Neutrophil (primary cell): Measurements from ENCODE around the gene HTR1D.
A peak's percentile ranks its signal among the peaks of the same experiment; 100 is the strongest.

Experiments used
- H3K27ac ChIP-seq: fragments of 200-600 bp; sonication (generic); 2 replicates; pipeline ENCODE4 v1.5.1; 2016; ENCODE audit warnings: mild to moderate bottlenecking, moderate library complexity
- H3K27me3 ChIP-seq: fragments of 200-600 bp; sonication (generic); 2 replicates; pipeline ENCODE4 v1.6.0; 2016; ENCODE audit warnings: mild to moderate bottlenecking
- H3K36me3 ChIP-seq: fragments of 200-600 bp; sonication (generic); 2 replicates; pipeline ENCODE4 v1.5.1; 2017
- H3K4me1 ChIP-seq, 2 experiments: fragments of 200-600 bp in 1 of 2; sonication (generic) in 1 of 2; 1 replicate in 1 of 2; 2 replicates in 1 of 2; pipeline versions ENCODE4 v1.5.1 to v1.6.1; 2013 to 2016; ENCODE audit warnings: low read depth in 1 of 2, low read length in 1 of 2, mild to moderate bottlenecking in 1 of 2, moderate library complexity in 1 of 2; ENCODE audit not compliant: control insufficient read depth in 1 of 2, insufficient read depth in 1 of 2
- H3K4me3 ChIP-seq, 2 experiments: fragments of 200-600 bp in 1 of 2; sonication (generic) in 1 of 2; 1 replicate in 1 of 2; 2 replicates in 1 of 2; pipeline ENCODE4 v1.5.1; 2013 to 2016; ENCODE audit warnings: low read depth in 1 of 2, low read length in 1 of 2, mild to moderate bottlenecking in 1 of 2, moderate library complexity in 1 of 2
- H3K9me3 ChIP-seq: fragments of 200-600 bp; sonication (generic); 2 replicates; pipeline ENCODE4 v1.5.1; 2016
- CTCF ChIP-seq: fragments of 200-600 bp; sonication (generic); IDR thresholded peaks from 2 replicates; pipeline ENCODE4 v1.5.1; 2016; ENCODE audit warnings: antibody characterized with exemption

HTR1D gene

GRCh38 chr1:23177438-23178380, 39.6 kb downstream of the HTR1D start:
- H3K27me3 ChIP-seq: peaks cover 57% of the 10 kb centered on the region
- TF ChIP-seq CTCF: no peak
- no peak overlapping the region for H3K27ac ChIP-seq
- H3K9me3 ChIP-seq: no peaks in the 10 kb centered on the region
- no peaks in the 10 kb centered on the region for H3K36me3 ChIP-seq
- peaks cover 9% of the 10 kb centered on the region in 2 experiments for H3K4me1 ChIP-seq
- no peak overlapping the region for H3K4me3 ChIP-seq

- TF ChIP-seq CTCF: no peak
- Histone ChIP-seq H3K27me3 (peaks cover 57% of the 10 kb centered on the region), H3K4me1 (peaks cover 9% of the 10 kb centered on the region in 2 experiments), H3K9me3 (no peaks in the 10 kb centered on the region), H3K4me3 (no peak overlapping the region), H3K36me3 (no peaks in the 10 kb centered on the region), H3K27ac (no peak overlapping the region)
Measured at GRCh38 chr1:23177031-23177430, 40.3 kb downstream of the HTR1D start.

DNA sequence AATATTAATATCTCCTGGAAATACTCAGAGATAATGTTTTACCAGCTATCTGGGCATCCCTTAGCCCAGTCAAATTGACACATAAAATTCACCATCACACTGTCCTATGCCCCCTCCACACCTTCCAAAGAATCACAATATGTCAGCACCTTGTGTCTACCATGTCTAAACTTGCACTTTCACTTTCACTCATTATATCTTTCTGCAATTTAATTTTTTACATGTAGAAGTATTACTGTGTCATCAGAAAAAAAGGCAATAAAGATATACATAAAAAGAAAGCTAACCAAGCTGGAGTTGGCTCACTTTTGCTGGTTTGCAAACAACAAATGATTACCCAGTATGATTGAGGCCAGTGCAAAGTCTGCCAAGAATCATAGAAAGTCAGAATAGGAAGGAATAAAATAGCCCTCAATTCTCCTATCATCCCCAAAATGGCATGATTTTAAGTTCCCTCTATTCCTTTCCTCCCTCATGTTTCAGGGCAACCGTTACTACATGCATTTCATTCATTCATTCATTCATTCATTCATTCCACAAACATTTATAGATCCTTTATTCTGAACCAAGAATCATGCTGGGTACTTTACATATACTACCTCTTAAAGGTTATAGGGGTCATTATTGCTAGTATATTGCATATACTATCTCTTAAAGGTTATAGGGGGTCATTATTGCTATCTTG, 42.7 kb downstream of the HTR1D start:
- Histone ChIP-seq H3K27me3 (peaks cover 48% of the 10 kb centered on the region), H3K9me3 (no peaks in the 10 kb centered on the region), H3K27ac (no peak overlapping the region), H3K4me1 (peaks cover 12 to 14% of the 10 kb centered on the region in 2 experiments), H3K36me3 (no peaks in the 10 kb centered on the region), H3K4me3 (no peak overlapping the region)
- no peak for TF ChIP-seq CTCF

DNA sequence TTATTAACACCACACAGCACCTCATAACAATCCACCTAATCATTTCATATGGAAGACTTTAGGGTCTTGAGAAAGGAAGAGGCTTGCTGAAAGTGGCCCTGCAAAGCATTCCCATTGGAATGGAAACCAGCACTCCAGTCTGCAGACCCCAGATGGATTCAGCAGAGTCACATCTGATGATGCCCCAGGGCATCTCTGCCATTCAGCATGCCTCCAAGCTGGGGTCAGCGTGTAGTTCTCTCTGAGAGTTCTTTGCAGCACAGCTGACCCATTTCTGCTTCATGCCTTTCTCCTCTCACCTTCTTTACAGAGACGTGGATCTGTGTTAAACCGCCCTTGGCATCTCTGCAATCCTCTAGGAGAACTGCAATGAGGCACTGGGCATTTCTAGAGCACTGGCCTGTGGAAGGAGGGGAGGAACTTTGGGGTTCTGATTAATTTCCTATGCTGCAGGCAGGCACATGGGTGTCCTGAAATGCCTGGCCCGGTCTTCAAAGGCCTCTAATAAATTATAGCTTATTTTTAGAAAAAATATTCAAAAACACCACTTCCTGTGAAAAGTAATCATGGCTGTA, 46.0 kb downstream of the HTR1D start:
- Histone ChIP-seq H3K9me3 (no peaks in the 10 kb centered on the region), H3K4me3 (no peak overlapping the region), H3K4me1 (peaks cover 19 to 26% of the 10 kb centered on the region in 2 experiments), H3K27ac (no peak overlapping the region), H3K27me3 (peaks cover 31% of the 10 kb centered on the region), H3K36me3 (no peaks in the 10 kb centered on the region)
- TF ChIP-seq CTCF: no peak

GRCh38 chr1:23169727-23170335, 47.5 kb downstream of the HTR1D start:
- no peak for TF ChIP-seq CTCF
- Histone ChIP-seq H3K9me3 (no peaks in the 10 kb centered on the region), H3K4me1 (peaks cover 19 to 26% of the 10 kb centered on the region in 2 experiments), H3K27me3 (peaks cover 19% of the 10 kb centered on the region), H3K27ac (peak overlapping the region; percentile 10), H3K36me3 (no peaks in the 10 kb centered on the region), H3K4me3 (no peak overlapping the region)
